ENCODE measurements around the gene ANKRD12.

ANKRD12 gene

DNA sequence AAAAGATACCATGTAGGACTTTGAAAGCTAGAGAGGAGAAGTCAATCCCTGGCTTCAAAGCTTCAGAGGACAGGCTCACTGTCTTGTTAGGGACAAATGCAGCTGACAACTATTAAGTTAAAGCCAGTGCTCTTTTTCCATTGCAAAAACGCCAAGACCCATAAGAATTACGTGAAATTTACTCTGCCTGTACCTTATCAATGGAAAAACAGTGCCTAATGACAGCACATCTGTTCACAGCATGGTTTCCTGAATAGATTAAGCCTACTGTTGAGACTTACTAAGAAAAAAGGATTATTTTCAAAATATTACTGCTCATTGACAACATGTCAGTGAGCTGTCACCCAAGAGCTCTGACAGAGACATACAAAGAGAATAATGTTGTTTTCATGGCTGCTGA lies 52.9 kb downstream of the ANKRD12 start:
- no peak for DNase-seq

DNA sequence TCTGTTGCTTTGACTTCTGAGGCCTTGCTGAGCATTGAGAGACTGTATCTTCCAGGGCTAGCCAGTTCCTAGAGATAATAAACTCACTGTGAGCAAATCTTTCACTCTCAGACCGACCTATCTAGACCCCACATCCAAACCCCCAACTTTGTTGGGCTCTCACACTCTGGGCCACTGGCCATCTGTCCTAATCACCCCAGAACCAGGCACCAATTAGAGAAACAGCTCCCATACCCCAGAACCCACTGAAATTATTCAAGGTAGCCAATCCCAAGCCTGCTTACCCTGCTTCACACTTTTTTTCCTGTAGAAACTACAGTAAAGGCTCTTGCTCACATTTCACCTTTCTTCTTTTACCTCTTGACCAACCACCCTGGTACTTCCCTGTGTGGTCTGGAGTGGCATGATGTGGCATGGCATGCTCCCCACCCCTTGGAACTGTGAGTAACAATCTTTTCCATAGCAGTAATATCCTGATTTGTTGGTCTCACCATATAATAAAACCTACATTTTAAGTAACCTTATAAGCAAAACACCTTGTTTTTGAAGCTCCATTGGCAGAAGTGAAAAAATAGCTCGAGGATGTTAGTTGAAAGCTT lies 55.2 kb downstream of the ANKRD12 start:
- no peak for DNase-seq

DNA sequence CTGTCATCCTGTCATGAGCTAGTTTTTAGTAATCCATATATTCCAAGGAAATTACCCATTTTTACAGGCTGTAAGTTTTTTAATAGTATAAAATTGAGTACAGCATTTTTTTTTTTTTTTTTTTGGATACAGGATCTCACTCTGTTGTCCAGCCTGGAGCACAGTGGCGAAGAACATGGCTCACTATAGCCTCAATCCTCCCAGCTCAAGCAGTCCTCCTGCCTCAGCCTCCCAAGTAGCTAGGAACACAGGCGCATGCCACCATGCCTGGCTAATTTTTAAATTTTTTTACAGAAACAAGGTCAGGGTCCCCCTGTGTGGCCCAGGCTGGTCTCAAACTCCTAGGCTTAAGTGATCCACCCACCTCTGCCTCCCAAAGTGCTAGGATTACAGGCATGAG lies 56.5 kb downstream of the ANKRD12 start:
- no peak for DNase-seq

DNA sequence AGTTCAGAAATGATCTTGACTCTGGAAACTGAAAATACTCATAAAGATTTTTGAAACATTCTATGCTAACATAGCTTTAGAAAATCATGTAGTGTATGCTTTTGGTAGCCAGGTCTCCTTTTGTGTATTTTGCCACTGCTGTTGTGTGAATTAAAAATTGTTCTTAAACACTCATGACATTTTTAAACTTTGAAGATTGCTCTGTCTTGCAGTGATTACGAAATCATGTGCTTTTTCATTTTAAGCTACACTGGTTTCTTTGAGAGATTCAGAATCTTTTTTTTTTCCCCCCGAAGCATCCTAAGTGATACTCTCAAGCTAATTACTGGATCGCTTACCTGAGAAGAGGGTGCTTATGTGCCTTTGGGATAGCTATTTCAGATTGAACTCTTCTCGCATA lies 60.0 kb downstream of the ANKRD12 start:
- DNase-seq = no peak

DNA sequence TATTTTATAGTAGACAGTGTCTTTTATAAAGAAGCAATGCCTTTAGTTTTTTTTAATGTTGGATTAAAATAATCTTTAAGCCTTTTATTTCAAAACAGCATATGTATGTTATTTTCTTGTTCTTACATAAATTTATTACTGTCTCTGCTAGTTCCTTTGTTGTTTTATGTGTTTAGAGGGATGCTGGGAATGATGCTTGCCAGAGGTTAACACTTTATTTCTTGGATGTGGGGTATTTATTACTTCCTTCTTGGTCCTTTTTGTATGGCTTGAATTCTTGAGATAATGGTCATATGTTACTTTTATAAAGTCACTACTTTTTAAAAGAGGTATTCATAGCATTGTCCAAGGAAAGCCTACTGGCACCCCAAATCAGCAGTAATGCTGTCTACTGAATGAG lies 63.1 kb downstream of the ANKRD12 start:
- DNase-seq = no peak

DNA sequence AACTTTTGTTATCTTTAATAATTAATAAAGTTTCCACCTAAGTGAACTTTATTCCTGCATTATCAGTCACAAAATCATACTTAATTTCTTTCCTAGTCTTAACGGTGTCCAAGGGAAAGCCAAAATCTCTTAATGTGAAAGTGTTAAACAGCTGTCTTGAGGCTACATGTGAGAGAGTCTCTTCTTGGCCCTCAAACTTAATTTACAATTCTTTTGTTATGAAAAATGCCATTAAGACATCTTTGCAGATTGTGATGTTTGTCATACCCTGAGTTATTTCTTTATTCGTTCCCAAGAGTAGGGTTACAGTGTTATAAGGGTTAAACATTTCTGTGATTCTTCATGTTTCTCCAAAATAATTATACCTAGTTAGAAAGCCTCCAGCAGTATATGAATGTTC lies 64.6 kb downstream of the ANKRD12 start:
- no peak for DNase-seq

DNA sequence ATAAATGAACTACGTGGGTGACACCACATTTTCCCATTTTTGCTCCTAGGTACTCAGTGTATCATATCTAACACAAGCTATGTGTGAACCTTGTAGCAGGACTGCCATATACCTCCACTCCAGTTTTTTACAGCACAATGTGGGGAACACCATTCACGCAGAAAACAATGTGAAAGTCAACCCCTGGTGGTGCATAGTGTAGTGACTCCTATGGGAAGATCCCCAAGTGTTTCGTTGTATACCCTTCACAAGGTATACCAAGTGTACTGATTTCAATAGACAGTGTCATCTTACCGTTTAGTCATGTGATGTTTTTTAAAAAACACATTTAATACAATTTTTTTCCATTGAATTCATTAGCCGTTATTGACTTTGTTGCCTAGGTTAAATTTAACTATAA lies 68.1 kb downstream of the ANKRD12 start:
- DNase-seq = no peak

DNA sequence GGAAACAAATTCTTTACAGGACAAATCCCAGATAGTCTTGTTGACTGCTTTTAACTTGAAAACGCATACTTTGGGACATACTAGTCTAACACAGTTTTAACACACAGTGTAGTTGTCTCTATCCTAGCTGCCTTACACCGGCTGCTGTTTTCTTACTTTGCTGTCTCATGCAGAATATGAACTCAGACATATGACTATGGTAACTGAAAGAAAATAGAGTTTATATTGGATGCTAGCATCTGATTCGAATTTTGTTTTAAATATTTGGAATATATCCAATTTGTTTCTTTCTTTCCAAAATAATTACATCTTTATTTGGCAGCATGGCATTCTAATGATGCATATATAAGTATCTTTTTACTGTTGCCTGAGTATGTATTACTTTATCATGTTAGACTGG lies 69.8 kb downstream of the ANKRD12 start:
- DNase-seq = no peak

DNA sequence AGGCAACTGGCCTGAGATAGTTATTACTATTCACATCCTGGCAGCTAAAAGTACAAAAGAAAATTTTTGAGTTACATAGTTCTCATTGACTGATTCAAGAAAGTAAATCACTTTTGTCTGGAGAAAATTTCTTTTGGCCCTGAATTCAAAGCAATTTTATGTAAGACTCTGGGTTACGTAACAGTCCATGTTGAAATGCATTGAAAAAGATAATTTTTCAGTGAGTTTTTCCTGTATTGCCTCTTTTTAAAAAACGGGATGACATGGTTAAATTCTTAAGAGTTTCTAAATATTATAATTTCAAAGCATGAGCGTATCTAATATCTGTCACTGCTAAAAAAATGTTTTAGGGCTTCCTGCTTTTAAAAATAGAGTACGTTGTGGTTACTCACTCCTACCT lies 72.7 kb downstream of the ANKRD12 start:
- DNase-seq = no peak

DNA sequence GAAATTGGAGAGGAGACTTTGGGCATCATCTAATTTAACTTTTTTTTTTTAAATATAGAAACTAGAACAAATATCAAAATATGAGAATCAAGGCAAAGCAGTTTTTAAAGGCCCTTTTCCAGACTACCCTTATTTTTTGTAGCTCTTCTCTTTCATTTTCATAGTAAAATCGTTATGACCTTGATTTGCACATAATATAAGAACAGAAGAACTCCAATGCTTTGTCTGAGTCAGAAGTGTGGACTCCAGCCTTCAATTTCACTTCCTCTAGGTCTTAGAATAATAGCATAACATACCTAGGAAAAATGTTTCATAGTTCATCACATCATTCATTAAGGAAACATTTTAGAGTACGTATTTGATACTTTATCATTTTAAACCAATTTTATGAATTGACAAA lies 74.4 kb downstream of the ANKRD12 start:
- no peak for DNase-seq

DNA sequence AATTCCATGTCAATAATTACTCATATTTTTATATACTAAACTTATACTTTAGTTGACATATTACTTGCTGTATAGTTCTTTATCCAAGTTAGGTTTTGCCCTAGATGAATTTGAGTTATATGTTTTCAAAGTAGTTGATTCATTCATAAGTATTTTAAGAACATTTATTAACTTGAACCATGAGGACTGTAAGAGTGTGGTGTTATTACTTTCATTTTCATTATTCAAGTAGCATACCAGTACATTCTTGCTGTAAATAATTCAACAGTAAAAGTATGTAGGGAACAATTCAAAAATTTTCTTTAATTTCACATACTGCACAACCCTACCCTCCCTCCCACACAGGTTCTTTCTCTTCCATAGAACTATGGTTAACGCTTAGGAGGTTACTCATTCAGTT lies 75.4 kb downstream of the ANKRD12 start:
- DNase-seq = no peak

DNA sequence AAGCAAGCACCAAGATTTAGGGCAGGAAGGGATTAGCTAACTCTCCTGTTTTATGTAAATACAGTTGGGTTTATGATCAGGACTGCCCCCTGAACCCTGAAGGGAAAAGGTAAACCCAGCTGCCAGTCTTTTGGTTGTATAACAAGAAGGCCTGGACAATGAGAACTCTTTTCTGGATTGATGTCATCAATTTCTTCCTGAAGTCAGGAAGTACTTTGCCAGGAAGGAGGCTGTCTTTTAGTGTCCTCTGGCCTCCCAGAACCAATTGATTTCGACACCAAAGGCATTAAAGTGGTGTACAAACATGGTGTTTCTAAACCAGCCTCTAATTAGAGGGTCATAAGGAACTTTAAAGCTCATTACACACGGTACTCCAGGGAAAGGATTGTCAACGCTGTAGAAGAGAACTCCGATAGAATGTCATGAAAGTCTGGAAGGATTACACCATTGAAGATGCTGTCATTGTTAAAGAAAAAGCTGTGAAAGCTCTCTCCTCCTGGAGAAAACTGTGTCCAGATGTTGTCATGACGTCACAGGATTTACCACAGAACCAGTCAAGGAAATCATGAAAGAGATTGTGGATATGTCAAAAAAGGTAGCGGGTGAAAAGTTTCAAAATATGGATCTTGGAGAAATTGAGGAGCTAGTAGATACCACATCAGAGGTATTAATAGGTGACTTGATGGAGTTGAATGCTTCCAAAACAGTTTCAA lies 78.8 kb downstream of the ANKRD12 start:
- no peak for DNase-seq

DNA sequence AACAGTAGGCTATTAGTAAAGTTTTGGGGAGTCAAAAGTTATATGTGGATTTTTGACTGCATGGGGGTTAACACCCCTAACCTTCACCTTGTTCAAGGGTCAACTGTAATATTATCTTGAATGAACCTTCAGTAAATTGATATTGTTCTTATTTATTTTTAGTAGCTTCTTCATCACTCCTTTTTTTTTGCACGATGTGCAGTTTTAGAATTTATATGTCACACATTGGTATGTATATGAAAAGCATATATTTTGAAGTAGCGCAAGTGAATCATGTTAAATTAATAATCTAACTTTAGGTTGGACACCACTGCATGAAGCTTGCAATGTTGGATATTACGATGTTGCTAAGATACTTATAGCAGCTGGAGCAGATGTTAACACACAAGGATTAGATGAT lies 79.9 kb downstream of the ANKRD12 start:
- no peak for DNase-seq

DNA sequence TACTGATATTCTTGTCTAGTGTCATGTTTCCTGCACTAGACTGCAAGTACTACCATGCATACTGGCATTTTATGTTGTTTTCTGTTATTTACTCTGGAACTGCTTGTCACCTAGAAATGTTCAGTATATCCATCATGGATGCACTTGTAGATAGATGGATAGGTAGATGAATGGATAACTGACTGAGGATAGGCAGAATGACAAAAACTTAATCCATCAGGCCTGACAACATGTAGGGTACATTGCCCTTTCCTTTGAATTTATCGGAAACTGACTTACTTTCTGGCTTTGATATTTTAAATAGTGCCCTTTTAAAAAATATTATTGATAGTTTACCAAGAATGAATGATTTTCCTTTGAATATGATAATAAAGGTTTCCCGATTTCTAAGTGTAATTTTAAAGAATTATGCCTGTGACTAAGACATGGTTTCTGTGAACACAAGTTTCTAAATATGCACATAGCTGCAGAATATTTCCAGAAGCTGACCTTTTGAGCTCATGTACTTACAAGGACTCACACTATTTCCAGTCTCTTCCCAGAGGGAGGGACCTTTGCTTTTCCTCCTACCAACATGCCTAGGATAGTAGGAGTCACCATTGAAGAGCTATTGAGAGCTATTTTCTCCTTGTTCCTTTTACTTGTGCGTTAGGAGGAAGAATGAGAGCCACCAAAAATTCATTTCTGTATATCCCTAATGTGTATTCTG lies 81.3 kb downstream of the ANKRD12 start:
- no peak for DNase-seq

DNA sequence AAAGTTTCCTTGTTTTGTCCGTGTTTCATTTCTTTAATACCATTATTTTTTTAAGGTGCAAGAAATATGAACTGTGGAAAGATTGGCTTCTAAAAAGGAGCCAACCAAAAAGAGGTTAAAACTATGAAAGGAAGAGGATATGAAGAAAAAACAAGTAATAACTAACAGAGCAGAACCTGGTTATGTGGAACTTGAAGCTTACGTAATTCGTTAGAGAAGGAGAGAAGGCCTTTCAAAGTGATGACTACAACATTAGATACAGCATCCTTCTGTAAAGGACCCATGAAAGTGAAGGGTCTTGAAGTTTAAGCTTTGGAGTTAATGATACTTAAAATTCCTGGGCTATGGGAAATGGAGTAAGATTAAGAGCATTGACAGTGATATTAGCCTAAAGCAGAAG lies 84.5 kb downstream of the ANKRD12 start:
- no peak for DNase-seq

DNA sequence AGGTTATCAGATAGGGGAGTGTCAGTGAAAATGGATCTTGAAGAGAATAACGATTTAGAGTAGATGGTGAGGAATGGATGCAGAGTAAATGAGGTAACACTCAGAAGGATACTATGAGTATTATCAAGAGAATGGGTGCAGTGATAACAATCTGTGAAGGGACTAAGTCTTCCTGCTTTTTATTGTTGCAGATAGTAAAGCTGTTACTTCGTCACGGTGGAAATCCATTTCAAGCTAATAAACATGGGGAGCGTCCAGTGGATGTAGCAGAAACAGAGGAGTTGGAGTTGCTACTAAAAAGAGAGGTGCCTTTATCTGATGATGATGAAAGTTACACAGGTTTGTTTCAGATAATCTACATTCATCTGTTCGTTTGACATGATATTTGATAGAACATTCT lies 85.1 kb downstream of the ANKRD12 start:
- DNase-seq = no peak

DNA sequence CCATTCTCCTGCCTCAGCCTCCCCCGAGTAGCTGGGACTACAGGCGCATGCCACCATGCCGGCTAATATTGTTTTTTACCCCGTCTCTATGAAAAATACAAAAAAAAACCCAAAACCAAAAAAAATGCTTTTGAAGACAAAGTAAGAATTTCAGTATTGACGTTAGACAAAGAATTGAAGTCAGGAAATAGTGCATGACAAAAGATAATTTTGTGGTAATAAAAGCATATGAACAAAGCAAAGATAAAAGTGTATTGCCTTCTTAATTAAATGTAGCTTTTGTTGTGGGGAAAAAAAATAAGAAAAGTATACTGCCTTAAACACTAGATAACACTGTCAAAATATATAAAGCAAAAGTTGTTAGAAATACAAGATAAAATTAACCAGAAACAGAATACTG lies 86.8 kb downstream of the ANKRD12 start:
- no peak for DNase-seq

DNA sequence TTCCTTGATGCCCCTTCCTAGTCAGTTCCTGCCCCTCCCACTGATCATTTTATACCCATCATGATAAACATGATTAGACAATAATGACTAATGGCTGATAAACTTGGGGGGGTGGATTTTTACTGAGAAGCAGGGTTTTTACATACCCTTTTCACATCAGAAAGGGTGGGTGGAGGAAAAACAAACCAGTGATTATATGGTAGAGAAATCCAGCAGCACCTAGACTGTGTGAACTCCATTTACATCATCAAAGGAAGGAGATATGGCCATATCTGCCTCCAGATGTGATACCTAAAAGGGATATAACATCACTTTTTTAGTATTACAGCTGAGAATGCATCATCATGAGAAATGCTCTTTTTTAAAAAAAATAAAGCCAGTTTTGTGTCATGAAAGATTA lies 89.9 kb downstream of the ANKRD12 start:
- DNase-seq = no peak

DNA sequence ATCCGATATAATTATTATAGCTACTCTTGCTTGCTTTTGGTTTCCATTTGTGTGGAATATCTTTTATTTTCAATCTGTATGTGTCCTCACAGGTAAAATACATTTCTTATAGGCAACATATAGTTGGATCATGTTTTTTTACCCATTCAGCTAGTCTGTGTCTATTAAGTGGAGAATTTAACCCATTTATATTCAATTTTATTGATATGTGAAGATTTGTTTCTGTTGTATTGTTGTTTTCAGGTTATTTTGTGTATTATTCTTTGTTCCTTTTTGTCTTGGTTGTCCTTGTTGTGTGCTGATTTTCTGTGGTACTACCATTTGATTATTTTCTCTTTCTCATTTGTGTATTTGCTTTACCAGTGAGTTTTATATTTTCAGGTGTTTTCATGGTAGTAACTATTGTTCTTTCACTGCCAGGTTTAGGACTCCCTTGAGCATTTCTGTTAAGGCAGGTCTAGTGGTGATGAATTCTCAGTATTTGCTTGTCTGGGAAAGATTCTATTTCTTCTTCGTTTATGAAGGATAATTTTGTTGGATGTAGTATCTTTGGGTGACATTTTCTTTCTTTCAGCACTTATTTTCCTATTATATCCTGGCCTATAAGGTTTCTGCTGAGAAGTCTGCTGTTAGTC lies 95.4 kb downstream of the ANKRD12 start:
- no peak for DNase-seq

DNA sequence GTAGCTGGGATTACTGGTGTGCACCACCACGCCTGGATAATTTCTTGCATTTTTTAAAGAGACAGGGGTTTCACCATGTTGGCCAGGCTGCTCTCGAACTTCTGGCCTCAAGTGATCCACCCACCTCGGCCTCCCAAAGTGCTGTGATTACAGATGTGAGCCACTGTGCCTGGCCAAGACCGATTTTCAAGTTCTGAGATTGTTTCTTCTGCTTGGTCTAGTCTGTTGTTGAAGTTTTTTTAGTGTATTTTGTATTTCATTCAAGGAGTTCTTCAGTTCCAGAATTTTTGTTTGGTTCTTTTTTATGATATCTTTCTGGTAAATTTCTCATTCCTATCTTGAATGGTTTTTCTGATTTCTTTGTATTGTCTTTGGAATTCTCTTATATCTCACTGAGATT lies 96.4 kb downstream of the ANKRD12 start:
- DNase-seq = no peak

DNA sequence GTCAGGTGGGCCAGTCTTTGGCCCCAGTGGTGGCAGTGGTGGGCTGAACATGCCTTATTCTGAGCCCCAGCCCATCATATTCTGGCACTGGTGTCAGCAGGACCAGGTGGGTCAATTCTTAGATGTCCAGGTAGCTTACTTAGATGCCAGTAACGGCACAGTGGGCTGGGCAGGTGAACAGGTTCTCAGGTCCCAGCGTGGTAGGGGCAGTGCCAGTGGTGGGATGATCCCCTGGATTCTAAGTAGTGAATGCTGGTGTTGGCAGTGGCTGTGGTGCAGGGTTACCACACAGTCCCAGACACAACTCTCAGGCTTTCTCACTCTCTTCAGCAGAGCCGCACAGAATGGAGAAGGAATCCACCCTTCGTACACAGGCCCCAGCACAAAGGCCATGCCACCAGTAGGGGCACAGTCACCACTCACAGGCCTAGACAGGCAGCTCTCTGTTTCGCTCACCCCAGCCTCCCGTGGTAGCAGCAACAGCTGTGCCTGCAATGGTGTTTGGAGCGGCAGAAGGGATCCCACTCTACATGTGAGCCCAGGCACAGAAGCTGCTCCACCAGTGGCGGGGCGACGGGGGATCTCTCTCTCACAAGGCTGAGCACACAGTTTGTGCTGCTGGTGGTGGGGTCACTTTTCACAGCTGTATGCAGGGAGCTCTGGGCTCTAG lies 97.3 kb downstream of the ANKRD12 start:
- no peak for DNase-seq

DNA sequence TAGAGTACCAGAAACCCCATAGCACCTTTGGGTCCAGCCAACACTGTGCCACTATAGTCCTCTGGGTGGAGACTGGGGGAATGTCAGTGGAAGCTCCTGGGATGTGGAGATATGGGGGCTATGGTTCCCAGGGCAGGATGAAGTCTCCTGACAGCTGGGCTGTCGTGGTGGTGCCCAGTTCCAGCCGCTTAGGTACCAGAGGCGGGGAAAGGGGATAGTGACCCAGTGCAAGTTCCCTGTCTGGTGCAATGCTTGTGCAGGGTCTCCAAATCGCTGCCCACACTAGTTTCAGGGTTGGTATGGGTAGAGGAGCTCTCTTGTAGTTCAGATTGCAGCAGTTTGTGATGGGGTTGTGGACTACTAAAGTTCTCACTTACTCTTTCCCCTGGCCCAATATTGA lies 97.9 kb downstream of the ANKRD12 start:
- DNase-seq = no peak

DNA sequence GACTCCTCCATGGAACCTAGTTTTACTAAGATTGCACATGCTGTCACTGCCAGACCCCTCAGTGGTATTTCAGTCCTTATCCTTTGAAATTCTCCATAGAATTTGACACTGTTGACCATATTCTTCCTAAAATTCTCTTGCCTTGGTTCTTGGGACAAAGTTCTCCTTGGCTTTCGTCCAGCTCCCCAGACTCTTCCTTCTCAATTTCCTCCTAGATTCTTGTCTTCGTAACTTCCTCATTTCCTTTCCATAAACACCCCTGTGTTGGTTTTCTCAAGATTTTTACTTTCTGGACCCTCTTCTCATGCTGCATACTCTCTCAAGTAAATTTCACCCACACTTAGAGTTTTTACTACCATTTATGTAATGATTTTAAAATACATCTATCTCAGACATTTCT lies 101.4 kb downstream of the ANKRD12 start:
- no peak for DNase-seq

DNA sequence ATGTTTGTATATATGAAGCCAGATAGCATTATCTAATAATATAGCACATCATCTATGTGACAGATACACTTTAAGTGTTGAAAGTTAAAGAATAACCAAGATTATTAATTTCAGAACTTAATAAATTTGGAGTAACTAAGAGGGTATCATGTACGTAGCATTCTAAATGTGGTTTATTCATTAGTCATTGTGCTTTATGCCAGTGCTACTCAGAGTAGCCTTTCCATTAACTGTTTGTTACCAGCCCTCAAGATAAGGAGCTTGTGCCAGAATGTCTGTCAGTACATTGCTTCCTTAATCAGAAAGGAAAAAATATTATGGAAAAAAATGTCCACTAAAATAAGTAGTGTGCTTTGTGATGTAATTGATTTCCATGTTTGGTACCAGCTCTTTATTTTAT lies 103.1 kb downstream of the ANKRD12 start:
- no peak for DNase-seq

Data from NCI-H1436 treated with DMSO at 0.1 percent for 48 hours (cell line).